Trophoblast cell (in vitro differentiated cells and primary cell): ENCODE results near the gene OSBPL3.
A peak's percentile ranks its signal among the peaks of the same experiment; 100 is the strongest.

Experiments used
- DNase-seq, 2 donors: peaks; one replicate each; pipeline ENCODE4 v3.0.0-alpha.2; 2016
- H2AFZ ChIP-seq: 2 replicates; pipeline ENCODE4 v1.6.1; 2013; ENCODE audit warnings: low read length, moderate library complexity, mild to moderate bottlenecking; ENCODE audit not compliant: insufficient read depth, poor library complexity
- H2AK5ac ChIP-seq: 2 replicates; pipeline ENCODE4 v1.6.1; 2013; ENCODE audit warnings: mild to moderate bottlenecking, low read length
- H2BK120ac ChIP-seq: 2 replicates; pipeline ENCODE4 v1.6.1; 2013; ENCODE audit warnings: low read length, mild to moderate bottlenecking, moderate library complexity; ENCODE audit not compliant: insufficient read depth, poor library complexity
- H2BK12ac ChIP-seq: 2 replicates; pipeline ENCODE4 v1.6.1; 2013; ENCODE audit warnings: mild to moderate bottlenecking, low read length, moderate library complexity
- H2BK5ac ChIP-seq: 2 replicates; pipeline ENCODE4 v1.6.1; 2013; ENCODE audit warnings: low read length, low read depth, moderate library complexity, mild to moderate bottlenecking; ENCODE audit not compliant: poor library complexity
- H3K14ac ChIP-seq: 2 replicates; pipeline ENCODE4 v1.6.1; 2013; ENCODE audit warnings: mild to moderate bottlenecking, low read length
- H3K18ac ChIP-seq: 2 replicates; pipeline ENCODE4 v1.6.1; 2013; ENCODE audit warnings: mild to moderate bottlenecking, low read length
- H3K23ac ChIP-seq: 2 replicates; pipeline ENCODE4 v1.6.1; 2013; ENCODE audit warnings: low read length
- H3K27ac ChIP-seq: 2 replicates; pipeline ENCODE4 v1.5.1; 2013; ENCODE audit warnings: low read depth, mild to moderate bottlenecking, inconsistent platforms, low read length, moderate library complexity
- H3K27me3 ChIP-seq: 2 replicates; pipeline ENCODE4 v1.6.1; 2013; ENCODE audit warnings: inconsistent platforms, mild to moderate bottlenecking, low read length, moderate library complexity; ENCODE audit not compliant: insufficient read depth
- H3K36me3 ChIP-seq, 2 experiments: 1 replicate in 1 of 2; 2 replicates in 1 of 2; pipeline ENCODE4 v1.6.1; 2013; ENCODE audit warnings: low read length in 2 of 2, mild to moderate bottlenecking in 2 of 2, moderate library complexity in 1 of 2; ENCODE audit not compliant: insufficient read depth in 2 of 2, control insufficient read depth in 1 of 2
- H3K4ac ChIP-seq: 2 replicates; pipeline ENCODE4 v1.6.1; 2013; ENCODE audit warnings: low read depth, mild to moderate bottlenecking, low read length, moderate library complexity
- H3K4me1 ChIP-seq, 2 experiments: 1 replicate in 1 of 2; 2 replicates in 1 of 2; pipeline ENCODE4 v1.6.1; 2013; ENCODE audit warnings: low read length in 2 of 2, mild to moderate bottlenecking in 2 of 2, moderate library complexity in 1 of 2; ENCODE audit not compliant: insufficient read depth in 2 of 2, control insufficient read depth in 1 of 2
- H3K4me2 ChIP-seq: 2 replicates; pipeline ENCODE4 v1.6.1; 2013; ENCODE audit warnings: inconsistent platforms, mild to moderate bottlenecking, low read length, moderate library complexity
- H3K4me3 ChIP-seq: 2 replicates; pipeline ENCODE4 v1.5.1; 2013; ENCODE audit warnings: mild to moderate bottlenecking, low read depth, low read length, inconsistent platforms
- H3K79me1 ChIP-seq: one replicate; pipeline ENCODE4 v1.6.1; 2013; ENCODE audit warnings: low read length
- H3K79me2 ChIP-seq: 2 replicates; pipeline ENCODE4 v1.6.1; 2013; ENCODE audit warnings: low read length, mild to moderate bottlenecking; ENCODE audit not compliant: control insufficient read depth, insufficient read depth, poor library complexity
- H3K9ac ChIP-seq: 2 replicates; pipeline ENCODE4 v1.6.1; 2013; ENCODE audit warnings: mild to moderate bottlenecking, low read length
- H3K9me3 ChIP-seq: 2 replicates; pipeline ENCODE4 v1.6.1; 2013; ENCODE audit warnings: low read depth, mild to moderate bottlenecking, control low read depth, inconsistent platforms, low read length; ENCODE audit not compliant: insufficient read depth
- H4K12ac ChIP-seq: 2 replicates; pipeline ENCODE4 v1.6.1; 2013; ENCODE audit warnings: low read depth, mild to moderate bottlenecking, low read length, moderate library complexity
- H4K8ac ChIP-seq: 2 replicates; pipeline ENCODE4 v1.6.1; 2013; ENCODE audit warnings: low read depth, mild to moderate bottlenecking, low read length, moderate library complexity
- H4K91ac ChIP-seq: one replicate; pipeline ENCODE4 v1.6.1; 2013; ENCODE audit warnings: low read depth, mild to moderate bottlenecking, low read length, moderate library complexity
- WGBS: extraction: QIAGEN DNeasy Blood & Tissue Kit; methylation state at CpG from one replicate; pipeline ENCODE4 v1.1.7; 2013; ENCODE audit warnings: missing lambda C conversion rate; ENCODE audit not compliant: insufficient read length, insufficient coverage; ENCODE audit errors: extremely low coverage; 5-methylcytosine and 5-hydroxymethylcytosine counted together

The OSBPL3 gene

GRCh38 chr7:24971333-24972165, 8.4 kb downstream of the OSBPL3 start:
- H3K18ac ChIP-seq = peak overlapping the region; percentile 85
- peak overlapping the region; percentile 99 for H2BK5ac ChIP-seq
- no peak overlapping the region for H4K12ac ChIP-seq
- H2BK120ac ChIP-seq = peak overlapping the region; percentile 99
- peak overlapping the region; percentile 86 for H3K27ac ChIP-seq
- peak overlapping the region; percentile 1 for H2BK12ac ChIP-seq
- H3K4me2 ChIP-seq = peak overlapping the region; percentile 9
- DNase-seq = peak; percentile 65 to 79
- peaks cover 15 to 16% of the 10 kb centered on the region in 2 experiments for H3K4me1 ChIP-seq
- no peaks in the 10 kb centered on the region for H3K9me3 ChIP-seq
- no CpG with 5 or more reads among the region's 9 CpGs for WGBS
- peak overlapping the region; percentile 99 for H4K91ac ChIP-seq
- H3K9ac ChIP-seq = no peak overlapping the region
- peak overlapping the region; percentile 84 for H4K8ac ChIP-seq
- no peaks in the 10 kb centered on the region for H3K27me3 ChIP-seq
- H3K36me3 ChIP-seq = no peaks in the 10 kb centered on the region
- no peak overlapping the region for H2AFZ ChIP-seq
- H3K4me3 ChIP-seq = no peak overlapping the region
- peaks cover 17% of the 10 kb centered on the region for H3K79me1 ChIP-seq
- H3K23ac ChIP-seq = no peak overlapping the region
- H2AK5ac ChIP-seq = no peak overlapping the region
- no peak overlapping the region for H3K14ac ChIP-seq
- H3K79me2 ChIP-seq = peaks cover 9% of the 10 kb centered on the region
- H3K4ac ChIP-seq = no peak overlapping the region

DNA sequence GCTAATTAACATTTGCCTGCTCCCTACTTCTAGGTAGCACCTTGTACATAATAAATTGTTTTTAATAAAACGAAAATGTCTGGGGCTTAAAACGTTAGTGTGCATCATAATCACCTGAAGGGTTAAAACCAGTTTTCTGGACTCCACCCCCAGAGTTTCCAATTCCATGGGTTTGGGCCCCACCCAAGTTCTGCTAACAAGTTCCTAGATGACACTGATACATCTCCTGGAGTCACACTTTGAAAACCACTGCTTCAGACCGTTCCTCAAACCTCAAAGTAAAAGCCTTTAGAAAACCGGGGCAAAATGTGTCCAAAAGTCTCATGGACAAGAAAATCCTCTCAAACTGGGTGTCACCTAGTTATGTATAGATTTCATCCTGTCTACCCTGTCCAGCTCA, 9.3 kb downstream of the OSBPL3 start:
- Histone ChIP-seq H3K18ac (peak overlapping the region; percentile 85), H2AFZ (peak overlapping the region; percentile 77), H3K27me3 (no peaks in the 10 kb centered on the region), H4K91ac (peak overlapping the region; percentile 99), H3K4me2 (peak overlapping the region; percentile 9), H3K36me3 (no peaks in the 10 kb centered on the region), H2BK12ac (peak overlapping the region; percentile 96), H2AK5ac (peak overlapping the region; percentile 96), H3K4me3 (no peak overlapping the region), H3K14ac (peak overlapping the region; percentile 87), H4K12ac (peak overlapping the region; percentile 57), H3K9ac (no peak overlapping the region), H3K23ac (no peak overlapping the region), H3K79me1 (peaks cover 21% of the 10 kb centered on the region), H3K27ac (peak overlapping the region; percentile 86), H2BK120ac (peak overlapping the region; percentile 99), H3K4ac (peak overlapping the region; percentile 92), H4K8ac (peak overlapping the region; percentile 84), H3K4me1 (peaks cover 20 to 21% of the 10 kb centered on the region in 2 experiments), H3K79me2 (peaks cover 9% of the 10 kb centered on the region), H2BK5ac (peak overlapping the region; percentile 99), H3K9me3 (no peaks in the 10 kb centered on the region)
- no peak for DNase-seq
- no CpG with 5 or more reads among the region's 4 CpGs for WGBS

DNA sequence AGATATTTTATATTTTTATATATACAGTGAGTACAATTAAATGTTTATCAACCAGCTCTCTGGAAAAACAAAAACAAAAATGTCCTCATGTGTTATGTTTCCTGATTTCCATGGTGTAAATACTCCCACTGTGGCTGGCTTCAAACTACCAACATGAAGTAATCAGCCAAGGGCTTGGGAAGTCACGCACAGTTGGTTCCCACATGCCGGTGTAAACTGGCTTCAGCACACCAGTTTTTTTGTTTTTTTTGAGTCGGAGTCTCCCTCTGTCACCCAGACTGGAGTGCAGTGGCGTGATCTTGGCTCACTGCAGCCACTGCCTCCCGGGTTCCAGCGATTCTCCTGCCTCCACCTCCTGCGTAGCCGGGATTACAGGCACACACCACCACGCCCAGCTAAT, 11.8 kb downstream of the OSBPL3 start:
- Histone ChIP-seq H4K8ac (no peak overlapping the region), H3K14ac (no peak overlapping the region)

DNA sequence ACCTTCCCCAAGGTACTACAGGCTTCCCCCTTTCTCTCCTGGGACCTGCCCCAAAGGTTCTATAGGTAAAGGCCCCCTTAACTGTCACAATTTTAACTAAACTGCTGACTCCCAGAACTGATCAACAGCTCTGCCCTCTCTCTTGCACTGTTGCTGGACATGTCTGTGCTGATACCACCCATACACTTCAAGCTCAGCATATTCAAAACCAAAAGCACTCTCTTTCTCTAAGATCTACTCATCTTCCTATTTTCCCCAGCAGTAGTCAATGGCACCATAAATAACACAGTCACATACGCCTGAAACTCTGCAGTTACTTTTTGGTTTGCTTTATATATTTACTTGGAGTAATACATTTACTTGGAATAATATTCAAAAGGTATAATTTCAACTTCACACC, 12.3 kb downstream of the OSBPL3 start:
- WGBS = no CpG with 5 or more reads among the region's 1 CpG
- Histone ChIP-seq H3K27me3 (no peaks in the 10 kb centered on the region), H2AFZ (no peak overlapping the region), H2AK5ac (no peak overlapping the region), H3K4me2 (no peak overlapping the region), H3K4me3 (no peak overlapping the region), H4K91ac (no peak overlapping the region), H2BK120ac (no peak overlapping the region), H2BK12ac (peak overlapping the region; percentile 54), H3K4ac (peak overlapping the region; percentile 86), H3K79me2 (peaks cover 9% of the 10 kb centered on the region), H3K4me1 (peaks cover 21 to 22% of the 10 kb centered on the region in 2 experiments), H3K23ac (no peak overlapping the region), H3K27ac (no peak overlapping the region), H2BK5ac (no peak overlapping the region), H4K8ac (peak overlapping the region; percentile 44), H3K9me3 (no peaks in the 10 kb centered on the region), H3K36me3 (no peaks in the 10 kb centered on the region), H3K14ac (no peak overlapping the region), H3K9ac (no peak overlapping the region), H3K79me1 (peaks cover 23% of the 10 kb centered on the region), H3K18ac (peak overlapping the region; percentile 81), H4K12ac (no peak overlapping the region)
- no peak for DNase-seq

More for the DNA sequence above, 11.8 kb downstream of the OSBPL3 start:
- Histone ChIP-seq H3K27me3 (no peaks in the 10 kb centered on the region), H3K4ac (no peak overlapping the region), H3K4me3 (no peak overlapping the region), H3K79me1 (peaks cover 23% of the 10 kb centered on the region), H2BK120ac (no peak overlapping the region), H3K4me1 (peaks cover 21 to 22% of the 10 kb centered on the region in 2 experiments), H3K18ac (no peak overlapping the region), H3K27ac (no peak overlapping the region), H3K23ac (no peak overlapping the region), H4K12ac (no peak overlapping the region), H4K91ac (peak overlapping the region; percentile 41), H3K9ac (no peak overlapping the region), H3K9me3 (no peaks in the 10 kb centered on the region), H3K79me2 (peaks cover 9% of the 10 kb centered on the region), H2AFZ (no peak overlapping the region), H3K36me3 (no peaks in the 10 kb centered on the region), H2BK12ac (peak overlapping the region; percentile 38), H2AK5ac (no peak overlapping the region), H3K4me2 (no peak overlapping the region), H2BK5ac (no peak overlapping the region)
- WGBS = no CpG with 5 or more reads among the region's 9 CpGs
- no peak for DNase-seq
